ENCODE data around the gene NTRK3. TPM values are rescaled to one million over a fixed set of nuclear protein-coding genes. Genes with fewer than 3 reads are reported as not detected.

NTRK3 gene
- total and polyA plus RNA-seq, 2 experiments from 2014 or later: not detected

GRCh38 chr15:88067331-88067685, 189.2 kb downstream of the NTRK3 start:
- in situ Hi-C loops (cut with MboI): no loop called here
- no peaks in the 10 kb centered on the region for H3F3A ChIP-seq (ENCODE audit: insufficient read depth)
- no peak overlapping the region for H2AFZ ChIP-seq
- no peak overlapping the region for H3K4me2 ChIP-seq (ENCODE audit: unreplicated experiment)
- no peak overlapping the region for H3K9ac ChIP-seq
- H4K20me1 ChIP-seq (ENCODE audit: insufficient read depth): no peaks in the 10 kb centered on the region
- H3K36me3 ChIP-seq (ENCODE audit: low read depth): no peaks in the 10 kb centered on the region
- 15 to 28% methylated on average over 3 of the region's 3 CpGs for WGBS, 2 experiments (ENCODE audit: low coverage in 1 of 2, low lambda C conversion rate in 2 of 2, missing lambda C conversion rate in 2 of 2)
- TF ChIP-seq EZH2 (IDR thresholded peaks at IDR 0.05; ENCODE audit: insufficient read depth, poor library complexity, severe bottlenecking) (no peak), EZH2phosphoT487 (IDR thresholded peaks at IDR 0.05; ENCODE audit: insufficient read depth, low read depth) (no peak)
- no peak overlapping the region for H3K4me3 ChIP-seq
- H3K4me1 ChIP-seq (ENCODE audit: insufficient read depth): no peaks in the 10 kb centered on the region
- no peaks in the 10 kb centered on the region for H3K9me3 ChIP-seq (ENCODE audit: low read depth)
- H3K79me2 ChIP-seq (ENCODE audit: insufficient read depth): no peaks in the 10 kb centered on the region
- no peaks in the 10 kb centered on the region for H3K27me3 ChIP-seq (replicated peaks; ENCODE audit: insufficient read depth)
- H3K9me2 ChIP-seq (ENCODE audit: insufficient read depth): no peaks in the 10 kb centered on the region
- no peak for DNase-seq
- H3K27ac ChIP-seq: no peak overlapping the region

GRCh38 chr15:88066636-88067330, 189.8 kb downstream of the NTRK3 start:
- no peak overlapping the region for H3K9ac ChIP-seq
- in situ Hi-C loops (cut with MboI): no loop called here
- no peaks in the 10 kb centered on the region for H3K36me3 ChIP-seq (ENCODE audit: low read depth)
- no peaks in the 10 kb centered on the region for H3K27me3 ChIP-seq (replicated peaks; ENCODE audit: insufficient read depth)
- no peaks in the 10 kb centered on the region for H3F3A ChIP-seq (ENCODE audit: insufficient read depth)
- H2AFZ ChIP-seq: no peak overlapping the region
- H3K79me2 ChIP-seq (ENCODE audit: insufficient read depth): no peaks in the 10 kb centered on the region
- no peak overlapping the region for H3K27ac ChIP-seq
- H3K4me2 ChIP-seq (ENCODE audit: unreplicated experiment): no peak overlapping the region
- H4K20me1 ChIP-seq (ENCODE audit: insufficient read depth): no peaks in the 10 kb centered on the region
- no peaks in the 10 kb centered on the region for H3K9me3 ChIP-seq (ENCODE audit: low read depth)
- H3K4me1 ChIP-seq (ENCODE audit: insufficient read depth): no peaks in the 10 kb centered on the region
- no peaks in the 10 kb centered on the region for H3K9me2 ChIP-seq (ENCODE audit: insufficient read depth)
- WGBS, 2 experiments (ENCODE audit: low coverage in 1 of 2, low lambda C conversion rate in 2 of 2, missing lambda C conversion rate in 2 of 2): 27 to 31% methylated on average over 4 of the region's 4 CpGs
- TF ChIP-seq EZH2 (IDR thresholded peaks at IDR 0.05; ENCODE audit: insufficient read depth, poor library complexity, severe bottlenecking): no peak
- H3K4me3 ChIP-seq: no peak overlapping the region
- DNase-seq: no peak

GRCh38 chr15:88061452-88061851, 195.1 kb downstream of the NTRK3 start:
- Histone ChIP-seq H4K20me1 (ENCODE audit: insufficient read depth) (no peaks in the 10 kb centered on the region), H2AFZ (no peak overlapping the region), H3K9me2 (ENCODE audit: insufficient read depth) (no peaks in the 10 kb centered on the region), H3K9me3 (ENCODE audit: low read depth) (no peaks in the 10 kb centered on the region), H3K27me3 (replicated peaks; ENCODE audit: insufficient read depth) (no peaks in the 10 kb centered on the region), H3K36me3 (ENCODE audit: low read depth) (no peaks in the 10 kb centered on the region), H3K79me2 (ENCODE audit: insufficient read depth) (no peaks in the 10 kb centered on the region), H3K9ac (no peak overlapping the region), H3K27ac (no peak overlapping the region), H3K4me2 (ENCODE audit: unreplicated experiment) (no peak overlapping the region), H3K4me3 (no peak overlapping the region), H3F3A (ENCODE audit: insufficient read depth) (no peaks in the 10 kb centered on the region), H3K4me1 (ENCODE audit: insufficient read depth) (no peaks in the 10 kb centered on the region)
- WGBS, 2 experiments (ENCODE audit: low coverage in 1 of 2, low lambda C conversion rate in 2 of 2, missing lambda C conversion rate in 2 of 2): 12 to 15% methylated on average over 10 of the region's 10 CpGs
- no peak for TF ChIP-seq EZH2phosphoT487 (IDR thresholded peaks at IDR 0.05; ENCODE audit: insufficient read depth, low read depth)
- no peak for TF ChIP-seq EZH2 (IDR thresholded peaks at IDR 0.05; ENCODE audit: insufficient read depth, poor library complexity, severe bottlenecking)
- no peak for DNase-seq
- in situ Hi-C loops (cut with MboI): no loop called here

- Histone ChIP-seq H3K79me2 (ENCODE audit: insufficient read depth) (no peaks in the 10 kb centered on the region), H3K4me2 (ENCODE audit: unreplicated experiment) (no peak overlapping the region), H3K9ac (no peak overlapping the region), H3K36me3 (ENCODE audit: low read depth) (no peaks in the 10 kb centered on the region), H4K20me1 (ENCODE audit: insufficient read depth) (no peaks in the 10 kb centered on the region), H3K4me3 (no peak overlapping the region), H3K9me3 (ENCODE audit: low read depth) (no peaks in the 10 kb centered on the region), H3K4me1 (ENCODE audit: insufficient read depth) (no peaks in the 10 kb centered on the region), H3K9me2 (ENCODE audit: insufficient read depth) (no peaks in the 10 kb centered on the region), H3F3A (ENCODE audit: insufficient read depth) (no peaks in the 10 kb centered on the region), H3K27ac (no peak overlapping the region), H3K27me3 (replicated peaks; ENCODE audit: insufficient read depth) (no peaks in the 10 kb centered on the region), H2AFZ (no peak overlapping the region)
- no peak for DNase-seq
- WGBS, 2 experiments (ENCODE audit: low coverage in 1 of 2, low lambda C conversion rate in 2 of 2, missing lambda C conversion rate in 2 of 2): 5 to 14% methylated on average over 4 of the region's 4 CpGs
- no peak for TF ChIP-seq EZH2phosphoT487 (IDR thresholded peaks at IDR 0.05; ENCODE audit: insufficient read depth, low read depth)
- no peak for TF ChIP-seq EZH2 (IDR thresholded peaks at IDR 0.05; ENCODE audit: insufficient read depth, poor library complexity, severe bottlenecking)
- in situ Hi-C loops (cut with MboI): no loop called here
Measured at GRCh38 chr15:88060383-88060782, 196.2 kb downstream of the NTRK3 start.

GRCh38 chr15:88057836-88058235, 198.7 kb downstream of the NTRK3 start:
- H3K27ac ChIP-seq: no peak overlapping the region
- H3K9me3 ChIP-seq (ENCODE audit: low read depth): no peaks in the 10 kb centered on the region
- H3K9me2 ChIP-seq (ENCODE audit: insufficient read depth): no peaks in the 10 kb centered on the region
- H3K4me2 ChIP-seq (ENCODE audit: unreplicated experiment): no peak overlapping the region
- in situ Hi-C loops (cut with MboI): no loop called here
- no peaks in the 10 kb centered on the region for H3K27me3 ChIP-seq (replicated peaks; ENCODE audit: insufficient read depth)
- H3K4me3 ChIP-seq: no peak overlapping the region
- H3K79me2 ChIP-seq (ENCODE audit: insufficient read depth): no peaks in the 10 kb centered on the region
- 45 to 57% methylated on average over 9 of the region's 9 CpGs for WGBS, 2 experiments (ENCODE audit: low coverage in 1 of 2, low lambda C conversion rate in 2 of 2, missing lambda C conversion rate in 2 of 2)
- H3K36me3 ChIP-seq (ENCODE audit: low read depth): no peaks in the 10 kb centered on the region
- DNase-seq: no peak
- no peak overlapping the region for H3K9ac ChIP-seq
- H3K4me1 ChIP-seq (ENCODE audit: insufficient read depth): no peaks in the 10 kb centered on the region
- H2AFZ ChIP-seq: no peak overlapping the region
- no peaks in the 10 kb centered on the region for H4K20me1 ChIP-seq (ENCODE audit: insufficient read depth)
- TF ChIP-seq EZH2 (IDR thresholded peaks at IDR 0.05; ENCODE audit: insufficient read depth, poor library complexity, severe bottlenecking): no peak
- no peak for TF ChIP-seq EZH2phosphoT487 (IDR thresholded peaks at IDR 0.05; ENCODE audit: insufficient read depth, low read depth)
- H3F3A ChIP-seq (ENCODE audit: insufficient read depth): no peaks in the 10 kb centered on the region
